ENCODE data around the gene DENND1A.
"Not testable (repeated sequence)": the region's sequence is repeated elsewhere in the genome, so short reads cannot be mapped to it uniquely, and the experiment has no call there.

The DENND1A gene

GRCh38 chr9:123428450-123428849 is 501.5 kb downstream of the DENND1A start:
- DNase-seq (ENCODE audit: low spot score) = not testable (repeated sequence)

DNA sequence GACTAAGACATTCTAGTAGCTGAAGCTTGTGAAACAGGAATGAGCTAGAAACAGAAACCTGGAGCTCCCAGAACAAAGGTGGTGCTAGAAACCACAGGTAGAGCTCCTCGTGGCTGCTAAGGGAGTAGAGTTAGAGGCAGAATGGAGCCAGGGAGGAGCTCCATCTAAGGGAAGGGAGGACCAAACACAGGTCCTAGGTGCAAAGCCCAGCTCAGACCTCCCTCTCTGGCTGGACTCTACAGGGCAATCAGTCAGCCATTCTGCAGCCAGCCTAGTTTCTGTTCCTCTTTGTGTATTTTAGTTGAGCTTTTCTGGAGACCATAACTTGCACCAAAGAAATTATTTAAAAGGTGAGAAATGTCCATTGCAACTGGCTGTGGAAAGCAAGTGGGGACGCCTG is 503.5 kb downstream of the DENND1A start:
- DNase-seq (ENCODE audit: low spot score) = no peak

DNA sequence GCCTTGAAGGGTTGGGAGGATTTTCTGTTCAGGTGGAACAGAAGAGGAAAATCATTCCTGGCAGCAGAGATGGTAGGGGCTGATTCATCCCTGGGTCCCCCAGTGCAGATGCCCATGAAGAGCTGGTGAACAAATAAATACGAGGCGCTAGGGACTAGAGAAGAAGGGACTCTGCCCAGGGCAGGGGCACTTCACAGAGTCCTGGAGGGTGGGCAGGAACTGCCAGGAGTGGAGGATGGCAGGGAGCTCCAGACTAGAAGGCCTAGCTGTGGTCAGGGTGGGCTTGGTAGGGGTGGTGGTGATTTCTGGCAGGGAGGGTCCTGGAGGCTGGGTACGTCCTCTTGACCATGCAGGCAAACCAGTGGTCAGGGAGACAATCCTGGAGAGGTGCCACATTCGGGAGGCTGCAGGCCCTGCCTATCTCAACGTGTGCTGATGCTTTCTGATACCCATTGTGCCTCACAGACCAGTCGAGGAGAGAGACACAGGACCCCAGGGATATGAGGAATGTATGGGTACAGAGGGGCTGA is 504.0 kb downstream of the DENND1A start:
- no peak for DNase-seq (ENCODE audit: low spot score)

GRCh38 chr9:123425261-123425821 is 504.6 kb downstream of the DENND1A start:
- peak; percentile 20 for DNase-seq (ENCODE audit: low spot score)

DNA sequence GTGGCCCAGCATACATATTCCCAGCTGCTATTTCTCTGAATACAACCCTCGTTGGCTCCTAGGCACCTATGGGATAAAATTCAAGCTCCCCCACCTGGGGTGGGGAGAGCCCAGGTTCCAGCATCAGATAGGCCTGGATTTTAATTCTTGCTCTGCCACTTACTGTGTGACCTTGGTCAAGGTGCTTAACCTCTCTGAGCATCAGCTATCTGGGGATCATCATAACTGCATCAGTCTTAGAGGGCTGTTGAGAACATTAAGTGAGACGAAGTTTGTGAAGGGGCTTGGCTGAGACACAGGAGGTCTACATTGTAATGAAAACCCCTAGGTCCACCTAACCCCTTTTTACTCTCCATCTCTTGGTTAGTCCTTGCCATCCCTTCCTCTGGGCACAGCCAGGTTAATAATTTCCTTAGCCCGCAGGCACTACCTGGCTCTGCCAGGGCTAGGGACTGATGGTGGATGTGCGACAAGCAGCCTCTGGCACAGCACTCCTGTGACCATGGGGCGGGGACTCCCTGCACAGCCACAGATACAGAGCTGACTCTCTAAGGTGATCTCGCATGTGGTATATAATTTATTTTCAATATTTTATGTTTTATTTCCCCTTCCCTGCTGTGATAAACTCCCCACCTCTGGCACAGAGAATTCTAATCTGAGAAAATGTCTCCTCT is 505.2 kb downstream of the DENND1A start:
- DNase-seq (ENCODE audit: low spot score) = no peak

GRCh38 chr9:123424131-123424530 is 505.8 kb downstream of the DENND1A start:
- no peak for DNase-seq (ENCODE audit: low spot score)

- no peak for DNase-seq (ENCODE audit: low spot score)
Measured at GRCh38 chr9:123423311-123423640, 506.6 kb downstream of the DENND1A start.

GRCh38 chr9:123422635-123423310 is 507.2 kb downstream of the DENND1A start:
- no peak for DNase-seq (ENCODE audit: low spot score)

- DNase-seq (ENCODE audit: low spot score) = no peak
Measured at GRCh38 chr9:123421801-123422455, 508.0 kb downstream of the DENND1A start.

GRCh38 chr9:123421186-123421585 is 508.7 kb downstream of the DENND1A start:
- DNase-seq (ENCODE audit: low spot score) = no peak

DNA sequence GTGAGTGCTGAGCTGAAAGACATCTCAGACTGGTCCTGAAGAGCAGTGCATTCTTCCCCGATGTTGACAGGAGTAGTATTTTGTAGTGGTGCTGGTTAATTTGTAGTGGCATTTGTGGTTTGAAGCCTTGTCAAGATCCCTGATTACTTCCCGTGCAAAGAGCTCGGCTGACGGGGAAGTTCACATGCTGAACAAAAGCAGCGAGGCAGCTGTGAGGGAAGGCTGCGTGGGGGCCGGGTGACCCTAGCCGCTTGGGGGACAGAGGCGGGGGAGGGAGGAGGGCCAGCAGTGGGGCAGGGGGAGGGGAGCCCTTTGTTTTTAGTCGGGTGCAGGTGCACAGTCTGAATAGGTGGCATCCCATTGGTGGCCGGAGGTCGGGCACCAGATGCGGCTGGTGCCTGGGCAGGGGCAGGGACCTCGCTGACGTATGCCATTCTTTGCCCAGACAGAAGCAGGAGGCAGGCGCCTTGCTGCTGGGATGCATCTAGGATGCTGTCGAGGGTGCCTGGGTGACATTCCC is 509.3 kb downstream of the DENND1A start:
- DNase-seq (ENCODE audit: low spot score) = no peak

DNA sequence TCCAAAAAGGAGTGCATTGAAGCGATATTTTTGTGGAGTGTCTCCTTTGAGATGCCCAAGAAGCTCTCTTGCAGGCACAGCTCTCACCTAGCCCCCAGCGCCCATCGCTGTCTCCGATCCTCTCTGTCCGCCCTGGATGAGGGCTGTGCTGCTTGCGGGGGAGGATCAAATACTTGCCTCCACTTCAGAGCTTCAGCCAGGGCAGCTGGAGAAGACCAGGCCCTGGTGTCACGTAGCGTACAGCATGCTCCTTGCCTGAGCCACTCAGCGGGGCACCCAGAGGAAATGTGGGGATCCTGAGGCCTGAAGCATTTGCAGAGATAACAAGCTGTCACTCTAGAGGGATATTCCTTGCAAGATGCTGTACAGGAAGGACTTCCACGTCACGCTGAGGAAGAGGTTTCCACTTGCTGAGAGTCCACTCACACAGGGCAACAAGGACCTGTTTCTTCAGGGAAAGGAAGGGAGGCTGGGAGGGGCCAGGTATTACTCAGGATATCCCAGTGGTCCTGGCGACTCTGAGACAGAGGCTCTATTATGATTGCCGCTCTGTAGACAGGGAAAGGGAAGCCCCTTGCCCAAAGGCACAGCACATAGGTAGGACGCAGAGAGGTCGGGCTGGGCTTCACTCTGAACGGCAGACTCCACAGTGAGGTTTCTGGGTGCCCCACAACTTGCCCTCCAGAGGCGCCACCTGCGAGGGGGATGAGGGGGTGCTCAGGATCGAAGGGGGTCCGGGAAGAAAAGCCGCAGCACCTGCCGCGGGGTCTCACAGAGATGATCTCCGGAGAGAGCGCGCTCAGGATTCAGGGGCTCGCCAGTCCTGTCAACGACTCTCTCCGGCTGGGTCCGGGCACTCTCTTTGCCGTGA is 510.0 kb downstream of the DENND1A start:
- no peak for DNase-seq (ENCODE audit: low spot score)

GRCh38 chr9:123419091-123419490 is 510.8 kb downstream of the DENND1A start:
- no peak for DNase-seq (ENCODE audit: low spot score)

DNA sequence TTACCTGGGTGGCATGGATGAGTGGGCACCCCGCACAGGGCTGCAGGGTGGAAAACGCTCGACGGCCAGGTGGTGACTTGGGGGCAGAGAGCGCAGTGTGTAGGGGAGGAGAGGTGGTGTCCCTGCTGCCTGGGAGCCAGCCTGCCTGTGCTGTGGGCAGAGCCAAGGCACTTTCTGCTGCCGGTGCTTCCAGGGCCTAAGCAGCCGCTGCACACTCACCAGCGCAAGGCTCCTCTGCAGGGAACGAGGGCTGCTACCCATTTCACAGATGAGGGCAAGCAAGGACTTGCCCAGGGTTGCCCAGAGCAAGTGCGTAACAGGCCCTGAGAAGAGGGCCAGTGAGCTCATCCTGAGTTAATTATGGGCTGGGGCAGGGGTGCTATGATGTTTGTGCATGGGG is 511.4 kb downstream of the DENND1A start:
- DNase-seq (ENCODE audit: low spot score) = no peak

DNA sequence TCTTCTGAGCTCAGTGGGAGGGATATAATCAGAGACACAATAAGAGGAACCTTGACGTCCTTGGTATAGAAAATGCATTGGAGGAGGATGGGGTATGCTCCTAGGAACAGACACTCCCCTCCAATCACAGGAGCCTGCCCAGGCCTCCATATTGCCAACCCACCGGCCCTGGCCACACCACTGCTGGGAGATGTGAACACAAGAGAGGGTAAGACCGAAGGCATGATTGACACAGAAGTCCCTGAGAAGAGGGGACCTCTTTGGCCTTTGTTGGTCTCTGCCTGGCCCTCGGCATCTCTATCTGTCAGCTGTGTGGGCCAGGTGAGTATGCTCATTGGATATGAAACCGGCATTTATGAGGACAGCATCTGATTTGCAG is 511.9 kb downstream of the DENND1A start:
- no peak for DNase-seq (ENCODE audit: low spot score)

GRCh38 chr9:123417289-123418051 is 512.5 kb downstream of the DENND1A start:
- no peak for DNase-seq (ENCODE audit: low spot score)

DNA sequence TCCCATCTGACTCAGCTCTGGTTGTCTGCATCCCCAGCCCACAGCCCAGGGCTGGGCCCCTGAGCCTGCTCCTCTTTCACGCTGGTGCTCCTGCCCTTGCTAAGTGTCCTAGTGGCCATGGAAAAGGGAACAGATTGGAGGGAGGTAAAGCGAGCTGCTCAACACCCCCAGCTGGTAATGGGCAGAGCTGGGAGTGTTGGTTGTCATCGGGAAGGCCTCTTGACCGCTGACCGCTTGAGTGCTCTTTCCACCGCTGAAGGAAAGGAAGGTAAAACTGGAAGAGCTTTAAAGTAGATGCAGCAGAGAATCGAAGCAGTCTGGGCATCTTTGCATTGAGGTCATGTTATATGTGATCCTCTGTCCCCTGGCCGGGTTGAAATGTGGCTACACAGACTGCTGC is 513.8 kb downstream of the DENND1A start:
- DNase-seq (ENCODE audit: low spot score) = no peak

- DNase-seq (ENCODE audit: low spot score) = no peak
Measured at GRCh38 chr9:123414936-123415930, 514.7 kb downstream of the DENND1A start.

GRCh38 chr9:123414204-123414603 is 515.7 kb downstream of the DENND1A start:
- no peak for DNase-seq (ENCODE audit: low spot score)

Measured in cerebellar cortex (tissue), 1 donor.